GM19238 (cell line): Measurements from ENCODE around the gene PCNP.
"Not testable (repeated sequence)": the region's sequence is repeated elsewhere in the genome, so short reads cannot be mapped to it uniquely, and the experiment has no call there.

Experiments
- DNase-seq: peaks from one replicate; pipeline ENCODE4 v3.0.0; 2011; ENCODE audit warnings: low spot score; ENCODE audit not compliant: insufficient read length

PCNP gene

DNA sequence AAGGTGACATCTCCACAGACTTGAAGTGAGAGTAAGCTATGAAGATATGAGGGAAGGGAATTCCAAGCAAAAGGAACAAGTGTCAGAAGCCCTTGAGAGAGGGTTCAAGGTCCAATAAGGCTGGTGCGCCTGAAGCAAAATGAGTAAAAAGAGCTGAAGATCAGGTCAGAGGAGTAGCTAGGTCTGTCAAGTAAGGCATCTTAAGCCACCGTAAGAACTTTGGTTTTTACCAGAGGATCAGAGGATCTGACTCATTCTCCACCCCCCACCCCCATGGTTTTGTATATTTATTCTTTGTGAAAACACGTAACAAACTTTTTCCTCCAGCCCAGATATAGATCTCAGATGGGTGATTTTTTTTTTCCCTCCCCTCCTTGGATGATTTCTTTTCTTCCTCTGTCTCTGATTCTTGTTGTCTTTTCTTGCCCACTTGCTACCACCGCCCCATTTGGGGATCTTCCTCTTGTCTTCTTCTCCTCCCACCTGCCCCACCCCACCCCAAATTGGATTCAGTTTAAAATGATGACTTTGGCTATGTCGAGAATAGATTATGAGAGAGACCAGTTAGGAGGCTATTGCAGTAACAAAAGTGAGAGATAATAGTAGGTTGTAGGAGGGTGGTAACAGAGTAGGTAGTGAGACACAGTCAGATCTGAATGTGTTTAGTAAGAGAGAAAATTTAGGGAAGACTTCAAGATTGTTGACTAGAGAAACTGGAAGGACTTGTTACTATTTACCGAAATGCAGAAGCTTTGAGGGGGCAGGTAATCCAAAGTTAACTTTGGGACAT is 6.3 kb upstream of the PCNP start:
- no peak for DNase-seq

GRCh38 chr3:101571028-101571895 is 2.7 kb upstream of the PCNP start:
- DNase-seq: no peak

DNA sequence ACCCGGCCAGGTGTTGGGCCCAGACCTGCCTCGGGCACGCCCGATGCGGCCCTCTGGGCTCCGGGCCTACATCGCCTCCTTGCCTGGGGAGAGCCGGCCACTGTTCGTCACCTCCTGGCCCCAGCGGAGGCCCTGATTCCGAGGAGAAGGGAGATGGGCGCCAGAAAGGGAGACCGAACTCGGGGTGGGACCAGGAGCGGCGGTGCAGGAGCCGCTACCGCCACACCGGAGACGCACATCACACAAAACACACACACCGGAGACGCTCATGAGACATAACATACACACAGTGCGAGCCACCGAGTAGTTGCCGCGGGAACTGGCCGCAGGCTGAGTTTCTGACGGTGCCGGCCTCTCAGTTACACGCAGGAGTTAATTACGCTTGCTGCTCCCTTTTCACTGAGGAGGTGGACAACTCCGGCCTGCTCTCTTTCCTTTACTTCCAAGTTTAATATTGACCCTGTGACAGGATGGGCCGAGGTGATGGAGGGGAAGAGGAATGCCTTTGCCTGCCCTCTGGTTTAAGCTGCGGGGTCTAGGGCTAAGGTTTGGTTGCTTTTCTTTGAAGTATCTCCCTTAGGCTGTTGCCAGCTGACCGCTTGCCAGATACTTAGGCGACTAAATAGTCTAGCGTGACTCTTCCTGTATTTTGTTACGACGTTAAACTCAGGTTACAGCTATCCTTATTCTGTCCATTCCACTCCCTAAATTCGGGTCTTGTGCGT is 570 bp downstream of the PCNP start:
- peak; percentile 14 for DNase-seq

- no peak for DNase-seq
These were observed 3.3 kb downstream of the PCNP start for GRCh38 chr3:101577286-101577685.

DNA sequence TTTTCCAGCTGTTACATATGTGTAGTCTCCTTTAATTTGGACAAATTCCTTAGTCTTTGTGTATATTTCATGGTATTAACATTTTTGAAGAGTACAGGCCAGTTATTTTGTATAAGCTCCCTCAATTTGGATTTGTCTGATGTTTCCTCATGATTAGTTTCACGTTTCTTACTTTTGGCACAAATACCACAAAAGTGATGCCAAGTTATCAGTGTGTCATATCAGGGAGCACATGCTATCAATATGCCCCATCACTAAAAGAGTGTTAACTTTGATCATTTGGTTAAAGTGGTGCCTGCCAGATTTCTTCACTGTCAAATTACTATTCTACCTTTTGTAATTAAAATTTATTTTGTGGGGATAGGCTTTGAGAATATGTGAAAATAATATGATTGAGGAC is 14.6 kb downstream of the PCNP start:
- DNase-seq: no peak

DNA sequence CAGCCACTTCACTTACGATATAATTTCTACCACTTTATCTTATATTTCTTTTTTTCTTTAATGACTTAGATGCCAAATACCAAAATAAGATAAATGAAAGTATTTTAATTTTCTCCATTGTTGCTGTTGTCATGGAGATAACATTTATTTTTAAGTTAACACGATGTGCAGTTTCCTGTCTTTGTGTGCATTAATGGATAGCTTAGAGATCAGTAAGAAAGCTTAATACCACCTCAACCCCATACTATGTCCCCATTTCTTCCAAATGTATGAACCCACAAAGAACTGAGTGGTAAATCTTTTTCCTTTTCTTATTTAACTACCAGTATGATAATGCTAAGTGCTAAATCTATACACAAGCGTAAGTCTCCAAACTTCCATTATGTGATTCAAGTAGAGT is 17.1 kb downstream of the PCNP start:
- no peak for DNase-seq

DNA sequence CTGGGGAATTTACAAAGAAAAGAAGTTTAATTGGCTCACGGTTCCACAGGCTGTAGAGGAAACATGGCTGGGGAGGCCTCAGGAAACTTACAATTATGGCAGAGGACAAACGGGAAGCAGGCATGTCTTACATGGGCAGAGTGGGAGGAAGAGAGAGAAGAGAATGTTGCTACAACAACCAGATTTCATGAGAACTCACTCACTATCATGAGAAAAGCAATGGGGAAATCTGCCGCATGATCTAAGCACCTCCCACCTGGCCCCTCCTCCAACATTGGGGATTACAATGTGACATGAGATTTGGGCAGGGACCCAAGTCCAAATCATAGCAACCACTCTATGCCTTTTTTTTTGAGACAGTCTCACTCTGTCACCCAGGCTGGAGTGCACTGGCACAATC is 28.8 kb downstream of the PCNP start:
- DNase-seq: no peak

DNA sequence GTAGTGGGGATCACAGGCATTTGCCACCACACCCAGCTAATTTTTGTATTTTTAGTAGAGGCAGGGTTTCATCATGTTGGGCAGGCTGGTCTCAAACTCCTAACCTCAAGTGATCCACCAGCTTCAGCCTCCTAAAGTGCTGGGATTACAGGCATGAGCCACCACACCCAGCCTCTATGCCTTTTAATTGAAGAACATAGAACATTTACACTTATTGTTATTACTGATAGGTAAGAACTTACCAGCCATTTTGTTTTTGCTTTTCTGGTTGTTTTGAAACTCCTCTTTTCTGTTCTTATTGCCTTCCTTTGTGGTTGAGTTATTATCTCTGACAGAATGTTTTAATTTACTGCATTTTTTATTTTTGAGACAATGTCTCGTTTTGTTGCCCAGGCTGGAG is 29.2 kb downstream of the PCNP start:
- no peak for DNase-seq

DNA sequence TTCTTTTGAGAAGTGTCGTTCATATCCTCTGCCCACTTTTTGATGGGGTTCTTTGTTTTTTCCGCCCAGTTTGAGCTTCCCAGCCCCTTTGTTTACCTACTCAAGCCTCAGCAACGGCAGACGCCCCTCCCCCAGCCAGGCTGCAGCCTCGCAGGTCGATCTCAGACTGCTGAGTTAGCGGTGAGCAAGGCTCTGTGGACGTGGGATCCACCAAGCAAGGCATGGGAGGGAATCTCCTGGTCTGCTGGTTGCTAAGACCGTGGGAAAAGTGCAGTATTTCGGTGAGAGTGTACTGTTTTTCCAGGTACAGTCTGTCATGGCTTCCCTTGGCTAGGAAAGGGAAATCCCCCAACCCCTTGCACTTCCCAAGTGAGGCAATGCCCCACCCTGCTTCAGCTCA is 31.4 kb downstream of the PCNP start:
- DNase-seq: not testable (repeated sequence)

GRCh38 chr3:101611023-101611422 is 37.0 kb downstream of the PCNP start:
- no peak for DNase-seq

DNA sequence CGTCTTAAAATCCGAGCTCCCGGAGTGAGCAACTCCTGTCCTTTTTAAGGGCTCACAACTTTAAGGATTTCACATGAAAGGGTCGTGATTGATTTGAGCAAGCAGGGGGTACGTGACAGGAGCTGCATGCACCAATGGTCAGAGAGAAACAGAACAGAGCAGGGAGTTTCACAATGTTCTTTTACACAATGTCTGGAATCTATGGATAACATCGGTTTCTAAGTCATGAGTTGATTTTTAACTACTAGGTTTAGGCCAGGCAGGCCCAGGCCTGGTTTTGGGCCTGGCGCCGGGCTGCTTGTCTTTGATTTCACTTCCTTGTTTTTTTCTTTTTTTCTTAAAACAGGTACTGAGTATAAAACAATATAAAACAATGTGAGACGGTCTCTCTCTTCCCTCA is 39.0 kb downstream of the PCNP start:
- not testable (repeated sequence) for DNase-seq

- DNase-seq: no peak
These were observed 41.5 kb downstream of the PCNP start for GRCh38 chr3:101615525-101615924.

GRCh38 chr3:101617478-101617877 is 43.5 kb downstream of the PCNP start:
- DNase-seq: no peak

DNA sequence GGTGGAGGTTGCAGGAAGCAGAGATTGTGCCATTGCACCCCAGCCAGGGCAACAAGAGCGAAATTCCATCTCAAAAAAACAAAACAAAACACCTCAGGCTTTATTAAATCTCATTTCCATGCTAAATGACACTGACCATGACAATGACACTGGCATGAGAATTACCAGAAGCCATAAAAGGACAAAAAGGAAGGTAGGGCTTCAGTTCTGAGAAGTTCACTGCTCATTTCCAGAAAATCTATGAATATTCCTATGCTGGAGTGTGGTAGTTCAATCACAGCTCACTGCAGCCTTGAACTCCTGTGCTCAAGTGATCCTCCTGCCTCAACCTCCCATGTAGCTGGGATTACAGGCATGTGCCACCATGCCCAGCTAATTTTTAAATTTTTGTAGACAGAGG is 44.7 kb downstream of the PCNP start:
- no peak for DNase-seq

DNA sequence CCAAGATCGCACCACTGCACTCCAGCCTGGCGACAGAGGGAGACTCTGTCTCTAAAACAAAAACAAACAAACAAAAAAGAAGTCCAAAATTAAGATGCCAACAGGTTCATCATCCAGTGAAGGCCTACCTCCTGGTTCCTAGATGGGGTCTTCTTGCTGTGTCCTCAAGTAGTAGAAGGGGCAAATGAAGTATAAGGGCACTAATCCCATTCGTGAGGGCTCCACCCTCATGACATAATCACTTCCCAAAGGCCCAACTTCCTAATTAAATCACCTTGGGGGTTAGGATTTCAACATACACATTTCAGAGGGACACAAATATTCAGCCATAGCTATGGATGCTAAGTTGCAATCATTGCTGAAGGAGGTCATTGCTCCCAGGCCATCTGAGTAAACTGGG is 45.8 kb downstream of the PCNP start:
- DNase-seq: no peak

- DNase-seq: no peak
These were observed 49.7 kb downstream of the PCNP start for GRCh38 chr3:101623656-101624055.

DNA sequence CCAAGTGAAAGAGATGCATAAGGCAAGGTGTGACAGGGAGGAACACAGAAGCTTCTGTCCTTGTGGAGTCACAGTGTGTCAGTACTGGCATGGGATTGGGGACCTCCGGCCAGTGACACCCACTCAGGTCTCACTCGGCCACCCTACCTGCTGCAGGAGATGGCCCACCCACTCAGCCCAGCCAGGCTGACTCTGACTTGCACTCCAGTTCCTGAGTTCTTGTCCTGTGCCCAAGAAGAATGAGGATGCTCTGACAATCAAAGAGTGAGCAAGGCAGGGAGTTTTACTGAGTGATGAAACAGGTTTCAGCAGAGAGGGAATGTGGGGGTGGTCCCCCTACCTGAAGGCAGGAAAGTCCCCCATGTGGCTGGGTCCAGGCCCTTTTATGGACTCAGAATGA is 50.9 kb downstream of the PCNP start:
- no peak for DNase-seq

GRCh38 chr3:101625879-101626278 is 51.9 kb downstream of the PCNP start:
- no peak for DNase-seq

- DNase-seq: no peak
These were observed 55.2 kb downstream of the PCNP start for GRCh38 chr3:101629219-101629618.

DNA sequence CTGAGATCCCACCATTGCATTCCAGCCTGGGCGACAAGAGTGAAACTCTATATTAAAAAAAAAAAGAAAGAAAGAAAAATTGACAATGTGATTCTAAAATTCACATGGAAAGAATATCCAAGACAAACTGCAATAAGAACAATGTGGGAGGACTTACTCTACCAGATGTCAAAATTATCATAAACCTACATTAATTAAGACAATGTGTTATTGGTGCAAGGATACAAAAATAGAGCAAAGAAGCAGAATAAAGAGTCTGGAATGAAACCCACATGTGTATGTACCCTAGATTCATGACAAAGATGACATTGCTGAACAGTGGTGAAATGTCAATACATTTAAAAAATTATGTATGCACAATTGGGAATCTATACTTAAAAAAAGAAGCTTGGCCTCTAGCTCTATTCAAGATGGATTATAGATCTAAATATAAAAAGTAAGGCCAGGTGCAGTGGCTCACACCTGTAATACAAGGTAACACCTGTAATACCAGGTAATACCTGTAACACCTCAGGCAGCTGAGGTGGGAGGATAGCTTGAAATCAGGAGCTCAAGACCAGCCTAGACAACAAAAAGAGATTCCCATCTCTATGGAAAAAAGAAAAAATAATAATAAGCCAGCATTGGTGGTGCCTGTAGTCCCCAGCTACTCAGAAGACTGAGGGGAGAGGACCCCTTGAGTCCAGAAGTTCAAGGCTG is 57.3 kb downstream of the PCNP start:
- no peak for DNase-seq

- DNase-seq: not testable (repeated sequence)
These were observed 58.0 kb downstream of the PCNP start for GRCh38 chr3:101631959-101632358.
